WTC11 (cell line): ENCODE measurements around the gene CARD14.

Source experiments
- CDX4 ChIP-seq: fragments of 250-450 bp; sonication (Bioruptor Pico); IDR thresholded peaks from 2 replicates; pipeline ENCODE4 v1.9.0; 2021; ENCODE audit warnings: moderate library complexity, mild to moderate bottlenecking, inconsistent platforms, borderline replicate concordance
- CREM ChIP-seq: sonication (generic); formaldehyde crosslinking; IDR thresholded peaks from 2 replicates; pipeline ENCODE4 v1.8.1; 2022; ENCODE audit warnings: mild to moderate bottlenecking, missing genetic modification reagents, moderate library complexity
- CTCF ChIP-seq: fragments of 200-600 bp; IDR thresholded peaks from 2 replicates; pipeline ENCODE4 v1.8.0; 2022; ENCODE audit warnings: antibody characterized with exemption
- FOXJ3 ChIP-seq: sonication (generic); formaldehyde crosslinking; IDR thresholded peaks from 2 replicates; pipeline ENCODE4 v1.9.0; 2021; ENCODE audit warnings: missing genetic modification reagents, mild to moderate bottlenecking, borderline replicate concordance
- IRF1 ChIP-seq: sonication (generic); formaldehyde crosslinking; IDR thresholded peaks from 2 replicates; pipeline ENCODE4 v1.8.0; 2023; ENCODE audit warnings: missing genetic modification reagents
- IRF2 ChIP-seq: sonication (generic); formaldehyde crosslinking; IDR thresholded peaks from 2 replicates; pipeline ENCODE4 v1.8.0; 2022; ENCODE audit warnings: low read depth, missing genetic modification reagents, borderline replicate concordance
- SMAD3 ChIP-seq: sonication (generic); formaldehyde crosslinking; IDR thresholded peaks from 2 replicates; pipeline ENCODE4 v1.8.0; 2022; ENCODE audit warnings: missing genetic modification reagents, mild to moderate bottlenecking, borderline replicate concordance
- TEAD1 ChIP-seq: sonication (generic); formaldehyde crosslinking; IDR thresholded peaks from 2 replicates; pipeline ENCODE4 v1.8.0; 2022; ENCODE audit warnings: mild to moderate bottlenecking, missing genetic modification reagents
- USF2 ChIP-seq: sonication (generic); formaldehyde crosslinking; IDR thresholded peaks from 2 replicates; pipeline ENCODE4 v1.8.1; 2023; ENCODE audit warnings: mild to moderate bottlenecking, missing genetic modification reagents, moderate library complexity
- ZNF423 ChIP-seq: fragments of 250-450 bp; sonication (Bioruptor Pico); IDR thresholded peaks from 2 replicates; pipeline ENCODE4 v2.1.2; 2022; ENCODE audit warnings: mild to moderate bottlenecking, moderate library complexity
- ZNF425 ChIP-seq: fragments of 250-450 bp; sonication (Bioruptor Pico); conservative IDR thresholded peaks from 2 replicates; pipeline ENCODE4 v1.9.0; 2021; ENCODE audit warnings: mild to moderate bottlenecking
- TF ChIP-seq, protein P1 (sequence below): sonication (generic); formaldehyde crosslinking; IDR thresholded peaks from 2 replicates; pipeline ENCODE4 v1.8.0; 2022; ENCODE audit warnings: missing genetic modification reagents
- TF ChIP-seq, protein P2 (sequence below): sonication (generic); formaldehyde crosslinking; conservative IDR thresholded peaks from 2 replicates; pipeline ENCODE4 v1.8.1; 2023; ENCODE audit warnings: mild to moderate bottlenecking, low read depth, missing genetic modification reagents, moderate library complexity

- TF ChIP-seq CDX4 (CRISPR knock-in tag) (no peak), CTCF (no peak), SMAD3 (CRISPR knock-in tag) (no peak), ZNF425 (CRISPR knock-in tag) (no peak), USF2 (CRISPR knock-in tag) (no peak), ZNF423 (CRISPR knock-in tag) (no peak), CREM (CRISPR knock-in tag) (no peak), TEAD1 (CRISPR knock-in tag) (no peak), FOXJ3 (CRISPR knock-in tag) (no peak), IRF2 (CRISPR knock-in tag) (no peak), IRF1 (no peak)
- TF ChIP-seq, protein P1, sequence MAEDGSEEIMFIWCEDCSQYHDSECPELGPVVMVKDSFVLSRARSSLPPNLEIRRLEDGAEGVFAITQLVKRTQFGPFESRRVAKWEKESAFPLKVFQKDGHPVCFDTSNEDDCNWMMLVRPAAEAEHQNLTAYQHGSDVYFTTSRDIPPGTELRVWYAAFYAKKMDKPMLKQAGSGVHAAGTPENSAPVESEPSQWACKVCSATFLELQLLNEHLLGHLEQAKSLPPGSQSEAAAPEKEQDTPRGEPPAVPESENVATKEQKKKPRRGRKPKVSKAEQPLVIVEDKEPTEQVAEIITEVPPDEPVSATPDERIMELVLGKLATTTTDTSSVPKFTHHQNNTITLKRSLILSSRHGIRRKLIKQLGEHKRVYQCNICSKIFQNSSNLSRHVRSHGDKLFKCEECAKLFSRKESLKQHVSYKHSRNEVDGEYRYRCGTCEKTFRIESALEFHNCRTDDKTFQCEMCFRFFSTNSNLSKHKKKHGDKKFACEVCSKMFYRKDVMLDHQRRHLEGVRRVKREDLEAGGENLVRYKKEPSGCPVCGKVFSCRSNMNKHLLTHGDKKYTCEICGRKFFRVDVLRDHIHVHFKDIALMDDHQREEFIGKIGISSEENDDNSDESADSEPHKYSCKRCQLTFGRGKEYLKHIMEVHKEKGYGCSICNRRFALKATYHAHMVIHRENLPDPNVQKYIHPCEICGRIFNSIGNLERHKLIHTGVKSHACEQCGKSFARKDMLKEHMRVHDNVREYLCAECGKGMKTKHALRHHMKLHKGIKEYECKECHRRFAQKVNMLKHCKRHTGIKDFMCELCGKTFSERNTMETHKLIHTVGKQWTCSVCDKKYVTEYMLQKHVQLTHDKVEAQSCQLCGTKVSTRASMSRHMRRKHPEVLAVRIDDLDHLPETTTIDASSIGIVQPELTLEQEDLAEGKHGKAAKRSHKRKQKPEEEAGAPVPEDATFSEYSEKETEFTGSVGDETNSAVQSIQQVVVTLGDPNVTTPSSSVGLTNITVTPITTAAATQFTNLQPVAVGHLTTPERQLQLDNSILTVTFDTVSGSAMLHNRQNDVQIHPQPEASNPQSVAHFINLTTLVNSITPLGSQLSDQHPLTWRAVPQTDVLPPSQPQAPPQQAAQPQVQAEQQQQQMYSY = no peak
- TF ChIP-seq, protein P2, sequence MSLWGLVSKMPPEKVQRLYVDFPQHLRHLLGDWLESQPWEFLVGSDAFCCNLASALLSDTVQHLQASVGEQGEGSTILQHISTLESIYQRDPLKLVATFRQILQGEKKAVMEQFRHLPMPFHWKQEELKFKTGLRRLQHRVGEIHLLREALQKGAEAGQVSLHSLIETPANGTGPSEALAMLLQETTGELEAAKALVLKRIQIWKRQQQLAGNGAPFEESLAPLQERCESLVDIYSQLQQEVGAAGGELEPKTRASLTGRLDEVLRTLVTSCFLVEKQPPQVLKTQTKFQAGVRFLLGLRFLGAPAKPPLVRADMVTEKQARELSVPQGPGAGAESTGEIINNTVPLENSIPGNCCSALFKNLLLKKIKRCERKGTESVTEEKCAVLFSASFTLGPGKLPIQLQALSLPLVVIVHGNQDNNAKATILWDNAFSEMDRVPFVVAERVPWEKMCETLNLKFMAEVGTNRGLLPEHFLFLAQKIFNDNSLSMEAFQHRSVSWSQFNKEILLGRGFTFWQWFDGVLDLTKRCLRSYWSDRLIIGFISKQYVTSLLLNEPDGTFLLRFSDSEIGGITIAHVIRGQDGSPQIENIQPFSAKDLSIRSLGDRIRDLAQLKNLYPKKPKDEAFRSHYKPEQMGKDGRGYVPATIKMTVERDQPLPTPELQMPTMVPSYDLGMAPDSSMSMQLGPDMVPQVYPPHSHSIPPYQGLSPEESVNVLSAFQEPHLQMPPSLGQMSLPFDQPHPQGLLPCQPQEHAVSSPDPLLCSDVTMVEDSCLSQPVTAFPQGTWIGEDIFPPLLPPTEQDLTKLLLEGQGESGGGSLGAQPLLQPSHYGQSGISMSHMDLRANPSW (CRISPR knock-in tag) = no peak
Measured at GRCh38 chr17:80130992-80131391, 38.8 kb upstream of the CARD14 start.
